Activated naive CD4-positive, alpha-beta T cell treated with anti-CD3 and anti-CD28 coated beads, Interleukin-2, amount 50 U/mL, for 72 hours (primary cell): ENCODE results near the gene TMEM106C. TPM values are rescaled to one million over a fixed set of nuclear protein-coding genes. Genes with fewer than 3 reads are reported as not detected.

Experiments
- ATAC-seq, 2 donors: fragments of 150-1000 bp; cut with Tn5 transposase; 2 replicates each; pipeline ENCODE4 v1.10.0; 2021; ENCODE audit warnings: mild to moderate bottlenecking in 2 of 2, moderate library complexity in 2 of 2
- DNase-seq, 2 donors: peaks; one replicate each; pipeline ENCODE4 v3.0.0; 2021 to 2022; ENCODE audit warnings: low spot score in 2 of 2
- H3K27ac Mint-ChIP-seq, 2 donors: one replicate each; pipeline ENCODE4 v1.8.0; 2022; ENCODE audit warnings: mild to moderate bottlenecking in 2 of 2, mixed read lengths in 2 of 2
- H3K36me3 Mint-ChIP-seq, 2 donors: one replicate each; pipeline ENCODE4 v1.8.0; 2022; ENCODE audit warnings: mixed read lengths in 2 of 2
- H3K9me3 Mint-ChIP-seq, 2 donors: one replicate each; pipeline ENCODE4 v1.8.0; 2022; ENCODE audit warnings: mixed read lengths in 2 of 2
- total RNA-seq, 2 donors: library from RNA; stranded (reverse); gene quantifications; one replicate each; pipeline ENCODE4 v1.2.3, GENCODE V29; 2022

TMEM106C gene
- total RNA-seq, 2 donors from 2014 or later: 134 to 305 TPM

GRCh38 chr12:48015129-48015528 is 51.7 kb downstream of the TMEM106C start:
- no peak for DNase-seq
- ATAC-seq: no peak
- Mint-ChIP-seq H3K27ac (no peak overlapping the region), H3K9me3 (no peaks in the 10 kb centered on the region), H3K36me3 (no peaks in the 10 kb centered on the region)

GRCh38 chr12:48015954-48016353 is 52.6 kb downstream of the TMEM106C start:
- no peak overlapping the region for H3K27ac Mint-ChIP-seq

GRCh38 chr12:48016373-48017020 is 53.1 kb downstream of the TMEM106C start:
- no peak for DNase-seq
- H3K9me3 Mint-ChIP-seq: no peaks in the 10 kb centered on the region
- H3K36me3 Mint-ChIP-seq: no peaks in the 10 kb centered on the region
- ATAC-seq: no peak
- no peak overlapping the region for H3K27ac Mint-ChIP-seq

More at GRCh38 chr12:48015954-48016353, 52.6 kb downstream of the TMEM106C start:
- DNase-seq (no peak), ATAC-seq (no peak)
- no peaks in the 10 kb centered on the region for H3K9me3 Mint-ChIP-seq
- H3K36me3 Mint-ChIP-seq: no peaks in the 10 kb centered on the region

GRCh38 chr12:48017496-48017895 is 54.1 kb downstream of the TMEM106C start:
- Mint-ChIP-seq H3K27ac (no peak overlapping the region), H3K9me3 (no peaks in the 10 kb centered on the region), H3K36me3 (no peaks in the 10 kb centered on the region)
- DNase-seq (no peak), ATAC-seq (no peak)

- Mint-ChIP-seq H3K9me3 (no peaks in the 10 kb centered on the region), H3K36me3 (no peaks in the 10 kb centered on the region), H3K27ac (no peak overlapping the region)
- ATAC-seq: no peak
- DNase-seq: no peak
Measured at GRCh38 chr12:48017921-48018617, 54.7 kb downstream of the TMEM106C start.

Other genes with a start within 250 kb of the TMEM106C start
- gene ENDOU, start 238.1 kb upstream of the TMEM106C start, total RNA-seq: not detected
- gene RAPGEF3, start 204.7 kb upstream of the TMEM106C start, total RNA-seq: 1 to 10 TPM; 1.1 to 2.7 TPM
- 1 to 10 TPM; 5.2 to 7.4 TPM for gene SLC48A1, start 190.4 kb upstream of the TMEM106C start, total RNA-seq
- gene HDAC7, start 143.7 kb upstream of the TMEM106C start, total RNA-seq: 100 to 1,000 TPM; 285 to 334 TPM
- gene VDR, start 58.6 kb upstream of the TMEM106C start, total RNA-seq: 100 to 1,000 TPM in 1 of 2 donors, 10 to 100 TPM in 1; 92.4 to 133 TPM
- not detected for gene COL2A1, start 40.9 kb downstream of the TMEM106C start, total RNA-seq
- 10 to 100 TPM; 39.9 to 69.8 TPM for gene SENP1, start 142.5 kb downstream of the TMEM106C start, total RNA-seq
- gene PFKM, start 155.8 kb downstream of the TMEM106C start, total RNA-seq: 10 to 100 TPM; 80.3 to 81.3 TPM
- 10 to 100 TPM; 30.7 to 45.3 TPM for gene ASB8, start 193.9 kb downstream of the TMEM106C start, total RNA-seq
- under 1 TPM; 0.25 to 0.64 TPM for gene CCDC184, start 220.0 kb downstream of the TMEM106C start, total RNA-seq
- gene OR10AD1, start 239.7 kb downstream of the TMEM106C start, total RNA-seq: not detected